Karpas-422 (cell line): ENCODE results near the gene MYO1C. TPM values are rescaled to one million over a fixed set of nuclear protein-coding genes. Genes with fewer than 3 reads are reported as not detected.
A peak's percentile ranks its signal among the peaks of the same experiment; 100 is the strongest.

Experiments used
- DNase-seq: peaks from one replicate; pipeline ENCODE4 v3.0.0-alpha.2; 2015
- H2AFZ ChIP-seq: fragments of 200-600 bp; sonication (generic); 2 replicates; pipeline ENCODE4 v1.6.1; 2014; ENCODE audit warnings: antibody characterized with exemption, low read length, mixed read lengths
- H3K27ac ChIP-seq: fragments of 200-600 bp; sonication (generic); 2 replicates; pipeline ENCODE4 v1.5.1; 2014; ENCODE audit warnings: mild to moderate bottlenecking, low read length, moderate library complexity
- H3K27me3 ChIP-seq: fragments of 200-600 bp; sonication (generic); 2 replicates; pipeline ENCODE4 v1.6.1; 2014; ENCODE audit warnings: low read length, mixed read lengths
- H3K36me3 ChIP-seq: fragments of 200-600 bp; sonication (generic); 2 replicates; pipeline ENCODE4 v1.6.1; 2014; ENCODE audit warnings: low read length, mixed read lengths; ENCODE audit not compliant: insufficient read depth
- H3K4me1 ChIP-seq: fragments of 200-600 bp; sonication (generic); 2 replicates; pipeline ENCODE4 v1.6.1; 2014; ENCODE audit warnings: mild to moderate bottlenecking, low read length, mixed read lengths
- H3K4me2 ChIP-seq: fragments of 200-600 bp; sonication (generic); 2 replicates; pipeline ENCODE4 v1.6.1; 2014; ENCODE audit warnings: low read length, low read depth, mild to moderate bottlenecking; ENCODE audit not compliant: poor library complexity, severe bottlenecking
- H3K4me3 ChIP-seq: fragments of 200-600 bp; sonication (generic); 2 replicates; pipeline ENCODE4 v1.5.1; 2014; ENCODE audit warnings: mild to moderate bottlenecking, antibody characterized with exemption, low read length, mixed read lengths
- H3K79me2 ChIP-seq: fragments of 200-600 bp; sonication (generic); 2 replicates; pipeline ENCODE4 v1.6.1; 2014; ENCODE audit warnings: mild to moderate bottlenecking, low read length, mixed read lengths
- H3K9ac ChIP-seq: fragments of 200-600 bp; sonication (generic); 2 replicates; pipeline ENCODE4 v1.6.0; 2014; ENCODE audit warnings: low read length
- H3K9me2 ChIP-seq: fragments of 200-600 bp; sonication (generic), shearing (Covaris generic); replicated peaks from 2 replicates; pipeline ENCODE4 v1.6.0; 2014; ENCODE audit warnings: mild to moderate bottlenecking, low read length, moderate library complexity; ENCODE audit not compliant: insufficient read depth
- H3K9me3 ChIP-seq: fragments of 300-700, 200-600 bp; sonication (generic); 2 replicates; pipeline ENCODE4 v1.6.1; 2014; ENCODE audit warnings: low read length, mixed read lengths
- H4K20me1 ChIP-seq: fragments of 200-600 bp; sonication (generic); 2 replicates; pipeline ENCODE4 v1.6.1; 2014; ENCODE audit warnings: mild to moderate bottlenecking, antibody characterized with exemption, low read length, low read depth; ENCODE audit not compliant: insufficient read depth
- total RNA-seq: library from RNA; depleted of rRNA; stranded (reverse); fragments of >200 nt; shearing (Covaris generic); gene quantifications from 2 replicates; pipeline ENCODE4 v1.2.3, GENCODE V29; 2014; ENCODE audit warnings: low replicate concordance; rRNA removed

The MYO1C gene, protein sequence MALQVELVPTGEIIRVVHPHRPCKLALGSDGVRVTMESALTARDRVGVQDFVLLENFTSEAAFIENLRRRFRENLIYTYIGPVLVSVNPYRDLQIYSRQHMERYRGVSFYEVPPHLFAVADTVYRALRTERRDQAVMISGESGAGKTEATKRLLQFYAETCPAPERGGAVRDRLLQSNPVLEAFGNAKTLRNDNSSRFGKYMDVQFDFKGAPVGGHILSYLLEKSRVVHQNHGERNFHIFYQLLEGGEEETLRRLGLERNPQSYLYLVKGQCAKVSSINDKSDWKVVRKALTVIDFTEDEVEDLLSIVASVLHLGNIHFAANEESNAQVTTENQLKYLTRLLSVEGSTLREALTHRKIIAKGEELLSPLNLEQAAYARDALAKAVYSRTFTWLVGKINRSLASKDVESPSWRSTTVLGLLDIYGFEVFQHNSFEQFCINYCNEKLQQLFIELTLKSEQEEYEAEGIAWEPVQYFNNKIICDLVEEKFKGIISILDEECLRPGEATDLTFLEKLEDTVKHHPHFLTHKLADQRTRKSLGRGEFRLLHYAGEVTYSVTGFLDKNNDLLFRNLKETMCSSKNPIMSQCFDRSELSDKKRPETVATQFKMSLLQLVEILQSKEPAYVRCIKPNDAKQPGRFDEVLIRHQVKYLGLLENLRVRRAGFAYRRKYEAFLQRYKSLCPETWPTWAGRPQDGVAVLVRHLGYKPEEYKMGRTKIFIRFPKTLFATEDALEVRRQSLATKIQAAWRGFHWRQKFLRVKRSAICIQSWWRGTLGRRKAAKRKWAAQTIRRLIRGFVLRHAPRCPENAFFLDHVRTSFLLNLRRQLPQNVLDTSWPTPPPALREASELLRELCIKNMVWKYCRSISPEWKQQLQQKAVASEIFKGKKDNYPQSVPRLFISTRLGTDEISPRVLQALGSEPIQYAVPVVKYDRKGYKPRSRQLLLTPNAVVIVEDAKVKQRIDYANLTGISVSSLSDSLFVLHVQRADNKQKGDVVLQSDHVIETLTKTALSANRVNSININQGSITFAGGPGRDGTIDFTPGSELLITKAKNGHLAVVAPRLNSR
- 14.7 and 20.5 TPM in 2 replicates for total RNA-seq

DNA sequence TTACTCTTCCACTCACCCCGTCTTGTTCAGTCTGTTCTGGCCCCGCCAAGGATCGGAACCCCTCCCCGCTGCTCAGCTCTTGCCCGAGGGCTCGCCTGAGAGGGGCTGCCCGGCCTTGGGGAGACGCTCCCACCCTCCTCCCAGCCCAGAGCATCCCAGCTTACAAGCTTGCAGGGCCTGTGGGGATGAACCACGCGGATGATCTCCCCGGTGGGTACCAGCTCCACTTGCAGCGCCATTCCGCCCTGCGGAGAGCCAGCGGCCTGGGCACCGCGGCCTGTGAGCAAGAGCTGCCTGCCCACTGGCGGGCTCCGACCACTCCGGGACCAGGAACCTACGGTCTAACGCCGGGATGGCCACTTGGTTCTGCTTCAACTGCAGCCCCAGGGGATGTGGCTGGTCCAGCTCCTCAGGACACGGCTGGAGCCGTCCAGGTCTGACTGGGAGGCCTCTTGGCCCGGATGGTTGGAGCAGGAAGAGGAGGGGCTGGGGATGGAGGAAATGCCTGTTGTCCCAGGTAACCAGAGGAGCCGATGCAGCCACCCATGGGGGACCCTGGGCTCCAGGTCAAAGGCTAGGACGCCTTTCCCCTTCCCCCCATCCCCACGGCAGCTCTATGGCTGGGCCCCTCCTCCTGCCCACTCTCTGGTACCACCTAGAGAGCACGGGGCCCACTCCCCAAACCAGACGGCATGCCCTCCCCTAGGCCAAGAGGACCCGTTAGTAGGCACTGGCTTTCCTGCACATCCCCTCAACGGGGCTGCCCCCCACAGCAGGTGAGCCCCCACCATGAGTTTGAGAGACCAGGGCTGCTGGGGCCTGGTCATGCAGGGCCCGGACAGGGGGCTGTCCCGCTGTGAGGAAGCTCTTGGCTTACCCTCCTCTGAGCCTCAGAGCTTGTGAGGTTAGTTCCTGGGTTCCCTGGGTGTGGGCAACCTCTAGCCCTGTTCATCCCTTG lies at the start of gene MYO1C:
Gene MYO1C (minus strand): TSS at position 438 of the 958 bp plus-strand sequence. CDS start 199 bp downstream, at position 239.
- H3K27me3 ChIP-seq = no peaks in the 10 kb centered on the region
- no peak within 1 kb of the TSS for H3K27ac ChIP-seq
- H3K79me2 ChIP-seq = no peaks in the 10 kb centered on the region
- no peaks in the 10 kb centered on the region for H3K9me3 ChIP-seq
- H3K4me3 ChIP-seq = peak within 1 kb of the TSS; percentile 68; the same call in 1 of the 2 replicates
- no peaks in the 10 kb centered on the region for H4K20me1 ChIP-seq
- H3K9ac ChIP-seq = peak within 1 kb of the TSS; percentile 76
- H3K9me2 ChIP-seq = no peaks in the 10 kb centered on the region
- H3K36me3 ChIP-seq = no peaks in the 10 kb centered on the region
- H3K4me2 ChIP-seq = peak within 1 kb of the TSS; percentile 74
- DNase-seq = no peak
- peak within 1 kb of the TSS; percentile 61 for H2AFZ ChIP-seq
- H3K4me1 ChIP-seq = peaks cover 27% of the 10 kb centered on the region

DNA sequence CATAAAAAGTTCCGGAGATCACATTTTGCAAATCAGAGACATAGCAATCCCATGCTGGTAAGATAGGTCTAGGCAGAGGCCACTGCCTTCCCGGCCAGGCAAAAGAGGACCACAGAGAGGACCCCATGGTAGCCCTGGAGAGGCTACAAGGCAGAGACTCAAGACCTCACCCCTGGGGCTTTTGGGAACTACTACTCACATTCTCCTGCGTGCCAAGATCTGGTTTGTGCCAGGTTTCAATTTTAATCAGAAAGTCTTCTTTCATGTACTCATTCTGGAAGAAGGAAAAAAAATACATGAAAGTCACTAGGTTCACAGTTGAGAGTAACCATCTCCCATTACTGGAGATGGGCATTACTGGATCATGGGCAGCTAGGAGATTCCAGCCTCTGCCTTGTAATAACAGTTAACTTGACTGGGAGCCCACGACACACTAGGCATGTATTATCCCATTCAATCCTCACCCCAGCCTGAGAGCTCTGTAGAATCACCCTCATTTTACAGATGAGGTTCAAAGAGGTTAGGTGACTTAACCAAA lies 49.0 kb upstream of the MYO1C start:
- H3K9me2 ChIP-seq = no peaks in the 10 kb centered on the region
- no peaks in the 10 kb centered on the region for H4K20me1 ChIP-seq
- peaks cover 19% of the 10 kb centered on the region; the same call in 1 of the 2 replicates for H3K36me3 ChIP-seq
- no peak overlapping the region for H3K4me2 ChIP-seq
- H3K9ac ChIP-seq = no peak overlapping the region
- no peak overlapping the region for H3K27ac ChIP-seq
- no peaks in the 10 kb centered on the region for H3K9me3 ChIP-seq
- H3K4me1 ChIP-seq = no peaks in the 10 kb centered on the region
- H2AFZ ChIP-seq = no peak overlapping the region
- DNase-seq = no peak
- H3K4me3 ChIP-seq = no peak overlapping the region
- H3K27me3 ChIP-seq = no peaks in the 10 kb centered on the region
- peaks cover 3% of the 10 kb centered on the region; the same call in 1 of the 2 replicates for H3K79me2 ChIP-seq

DNA sequence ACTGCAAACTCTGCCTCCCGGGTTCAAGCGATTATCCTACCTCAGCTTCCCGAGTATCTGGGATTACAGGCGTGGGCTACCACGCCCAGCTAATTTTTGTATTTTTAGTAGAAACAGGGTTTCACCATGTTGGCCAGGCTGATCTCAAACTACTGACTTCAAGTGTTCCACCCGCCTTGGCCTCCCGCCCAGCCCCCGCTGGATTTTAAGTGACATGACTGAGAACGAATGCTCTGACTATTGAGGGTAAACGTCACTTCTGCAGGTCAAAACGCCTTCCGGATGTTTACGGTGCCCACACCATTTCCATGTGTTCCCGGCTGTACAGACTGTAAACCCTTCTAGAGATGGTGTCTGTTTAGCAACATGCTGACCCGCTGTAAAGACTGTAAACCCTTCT lies 47.3 kb upstream of the MYO1C start:
- peaks cover 19% of the 10 kb centered on the region; the same call in 1 of the 2 replicates for H3K36me3 ChIP-seq
- H3K79me2 ChIP-seq = peaks cover 3% of the 10 kb centered on the region; the same call in 1 of the 2 replicates
- H4K20me1 ChIP-seq = no peaks in the 10 kb centered on the region

DNA sequence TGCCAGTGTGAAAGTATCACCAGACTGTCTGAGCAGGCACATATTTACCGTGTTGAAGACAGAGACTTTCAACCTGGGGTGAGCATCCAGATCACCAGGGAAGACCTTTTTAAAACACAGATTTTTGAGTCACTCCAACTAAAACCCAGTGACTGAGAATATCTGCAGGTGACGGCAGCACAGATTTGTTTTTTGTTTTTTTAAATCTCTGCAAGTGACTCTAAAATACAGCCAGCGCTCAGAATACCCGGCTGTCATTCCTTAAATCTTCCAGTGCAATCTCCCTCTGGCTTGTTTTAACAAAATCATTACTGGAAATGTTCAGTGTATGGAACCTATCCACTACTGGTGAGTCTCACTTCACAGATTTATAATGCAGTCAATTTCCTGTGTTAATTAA lies 43.3 kb upstream of the MYO1C start:
- no peaks in the 10 kb centered on the region for H3K9me3 ChIP-seq
- no peak overlapping the region for H3K4me3 ChIP-seq
- DNase-seq = no peak
- H3K36me3 ChIP-seq = peaks cover 28% of the 10 kb centered on the region; the same call in 1 of the 2 replicates
- H3K27ac ChIP-seq = no peak overlapping the region
- H4K20me1 ChIP-seq = no peaks in the 10 kb centered on the region
- H3K9ac ChIP-seq = no peak overlapping the region
- no peaks in the 10 kb centered on the region for H3K27me3 ChIP-seq
- H2AFZ ChIP-seq = no peak overlapping the region
- no peak overlapping the region for H3K4me2 ChIP-seq
- no peaks in the 10 kb centered on the region for H3K79me2 ChIP-seq
- H3K4me1 ChIP-seq = no peaks in the 10 kb centered on the region
- no peaks in the 10 kb centered on the region for H3K9me2 ChIP-seq

More for the DNA sequence above, 47.3 kb upstream of the MYO1C start:
- H3K4me2 ChIP-seq = no peak overlapping the region
- H2AFZ ChIP-seq = no peak overlapping the region
- no peaks in the 10 kb centered on the region for H3K27me3 ChIP-seq
- H3K27ac ChIP-seq = no peak overlapping the region
- H3K9ac ChIP-seq = no peak overlapping the region
- no peak for DNase-seq
- H3K4me1 ChIP-seq = no peaks in the 10 kb centered on the region
- no peaks in the 10 kb centered on the region for H3K9me3 ChIP-seq
- no peak overlapping the region for H3K4me3 ChIP-seq
- no peaks in the 10 kb centered on the region for H3K9me2 ChIP-seq

DNA sequence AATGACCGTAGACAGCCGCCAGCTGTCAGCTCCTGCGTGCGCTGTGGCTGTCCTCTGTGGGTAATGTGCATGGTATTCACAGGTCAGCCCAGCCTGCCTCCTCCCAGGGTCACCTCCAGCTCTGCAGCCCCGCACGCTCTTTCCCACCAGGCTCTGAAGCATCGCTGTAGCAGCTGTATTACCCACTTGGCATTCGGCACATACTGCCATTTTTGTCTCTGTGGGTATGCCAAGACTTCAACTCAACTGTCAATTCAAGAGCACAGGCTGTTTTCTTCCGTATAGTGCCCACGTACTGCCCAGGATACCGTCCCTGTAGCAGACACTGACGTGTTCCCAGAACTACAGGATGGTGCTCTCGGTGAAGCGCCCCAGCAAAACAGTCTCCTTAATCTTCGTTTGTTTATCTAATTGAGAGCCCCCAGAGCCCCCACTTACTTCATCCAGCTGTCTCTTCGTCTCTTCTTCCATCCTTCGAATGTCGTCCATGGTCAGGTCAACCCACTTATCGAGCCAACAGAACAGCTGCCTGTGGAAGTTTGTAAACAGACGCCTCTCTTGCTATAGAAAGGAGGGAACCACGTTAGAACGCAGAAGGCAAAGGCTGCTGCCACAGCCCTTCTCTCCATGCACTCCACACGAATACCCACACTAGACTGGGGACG lies 41.3 kb upstream of the MYO1C start:
- DNase-seq = no peak
- Histone ChIP-seq H3K4me1 (no peaks in the 10 kb centered on the region), H4K20me1 (no peaks in the 10 kb centered on the region), H3K27ac (no peak overlapping the region), H3K27me3 (no peaks in the 10 kb centered on the region), H3K79me2 (no peaks in the 10 kb centered on the region), H3K9ac (no peak overlapping the region), H3K9me2 (no peaks in the 10 kb centered on the region), H3K9me3 (no peaks in the 10 kb centered on the region), H3K4me3 (no peak overlapping the region), H3K36me3 (peaks cover 27% of the 10 kb centered on the region), H2AFZ (no peak overlapping the region), H3K4me2 (no peak overlapping the region)

DNA sequence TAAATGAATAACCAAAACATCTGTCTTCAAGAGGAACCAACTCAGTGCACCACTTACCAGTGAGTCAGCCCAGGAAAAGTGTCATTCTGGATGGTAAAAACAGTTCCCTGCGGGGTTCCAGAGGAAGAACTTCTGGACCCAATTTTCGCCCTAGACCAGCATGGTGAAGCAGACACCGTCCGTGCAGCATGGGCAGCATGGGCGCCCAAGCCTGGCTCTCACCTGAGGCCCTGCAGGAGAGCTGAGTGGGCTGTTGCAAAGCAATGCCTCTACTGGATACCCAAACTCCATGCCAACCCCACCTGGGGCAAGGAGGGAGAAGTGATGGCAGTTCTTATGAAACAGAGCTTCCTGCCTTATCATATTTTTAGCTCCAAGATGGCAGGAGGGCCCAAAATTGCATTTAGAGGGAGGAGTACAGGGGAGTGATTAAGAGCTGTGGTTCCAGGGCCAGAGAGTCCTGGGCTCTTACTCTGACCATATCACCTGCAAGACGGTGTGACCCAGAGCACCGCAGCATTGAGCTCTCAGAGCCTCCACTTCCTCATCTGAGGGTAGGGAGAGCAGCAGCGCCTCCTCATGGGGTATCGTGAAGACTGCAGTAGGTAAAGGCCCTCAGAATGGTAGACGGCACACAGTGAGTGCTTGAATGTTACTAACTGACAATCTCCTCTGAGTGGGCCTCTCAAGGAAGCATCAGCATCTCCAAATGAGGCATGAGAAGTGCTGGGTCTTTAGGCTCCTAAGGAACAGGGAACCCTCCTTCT lies 40.5 kb upstream of the MYO1C start:
- no peaks in the 10 kb centered on the region for H3K9me2 ChIP-seq
- DNase-seq = peak; percentile 82

More for the DNA sequence above, 40.5 kb upstream of the MYO1C start:
- no peaks in the 10 kb centered on the region for H3K9me3 ChIP-seq
- H3K79me2 ChIP-seq = no peaks in the 10 kb centered on the region
- H2AFZ ChIP-seq = no peak overlapping the region
- H3K4me1 ChIP-seq = no peaks in the 10 kb centered on the region
- H3K36me3 ChIP-seq = peaks cover 19% of the 10 kb centered on the region
- H3K27me3 ChIP-seq = no peaks in the 10 kb centered on the region
- no peak overlapping the region for H3K4me2 ChIP-seq
- no peak overlapping the region for H3K4me3 ChIP-seq
- no peaks in the 10 kb centered on the region for H4K20me1 ChIP-seq
- no peak overlapping the region for H3K9ac ChIP-seq
- H3K27ac ChIP-seq = no peak overlapping the region
